ENCODE data around the gene GFM1. TPM values are rescaled to one million over a fixed set of nuclear protein-coding genes. Genes with fewer than 3 reads are reported as not detected.

The GFM1 gene
- total and polyA plus RNA-seq, 2 donors (not counting 3 experiments of a cell fraction or from before 2014, with no cell fraction given) = 14.9 to 68.6 TPM

GRCh38 chr3:158696618-158697017 lies 52.3 kb downstream of the GFM1 start:
- no peak for FAIRE-seq
- peak; percentile 33 for DNase-seq (ENCODE audit: low read depth, low spot score)
- Histone ChIP-seq H4K20me1 (replicated peaks; ENCODE audit: control insufficient read depth, extremely low read depth, insufficient read depth, low read length) (no peaks in the 10 kb centered on the region), H3K9me3 (replicated peaks; ENCODE audit: control insufficient read depth, insufficient read depth, low read length) (no peaks in the 10 kb centered on the region), H3K9me1 (replicated peaks; ENCODE audit: control insufficient read depth, extremely low read depth, insufficient read depth, low read length) (no peaks in the 10 kb centered on the region), H3K9ac (replicated peaks; ENCODE audit: extremely low read depth, insufficient read depth, low read length) (no peak overlapping the region), H3K4me2 (ENCODE audit: insufficient read depth, low read length) (no peak overlapping the region), H3K79me2 (ENCODE audit: control insufficient read depth, insufficient read depth, low read length) (peaks cover 3% of the 10 kb centered on the region), H3K4me1 (ENCODE audit: control insufficient read depth, extremely low read depth, insufficient read depth, low read length) (peaks cover 33% of the 10 kb centered on the region), H3K27ac (ENCODE audit: insufficient read depth, low read depth, low read length) (no peak overlapping the region), H3K4me3 (replicated peaks in 1 of 3; ENCODE audit: insufficient read depth in 1 of 3, low read depth in 1 of 3, low read length in 3 of 3) (no peak overlapping the region), H2AFZ (ENCODE audit: low read depth, low read length) (no peak overlapping the region), H3K36me3 (ENCODE audit: control insufficient read depth in 2 of 2, extremely low read depth in 1 of 2, insufficient read depth in 2 of 2, low read length in 2 of 2) (no peaks in the 10 kb centered on the region), H3K27me3 (ENCODE audit: control insufficient read depth in 2 of 2, insufficient read depth in 2 of 2, low read length in 2 of 2) (no peaks in the 10 kb centered on the region)
- ChIA-PET POLR2A (no interaction called here), CTCF (interaction anchor here (0.7 to 4.0 kb wide), 5 partner anchors 9 to 93 kb away, joined by 3 to 27 read pairs (median 3); partner anchors contain the start of gene LXN)
- no TSS peak for BruUV-seq (replicated peaks)
- no peak for TF ChIP-seq CTCF (IDR thresholded peaks at IDR 0.05; ENCODE audit: extremely low read depth in 1 of 2, insufficient read depth in 1 of 2, low read depth in 1 of 2, low read length in 2 of 2)
- intact Hi-C loops (cut with micrococcal nuclease) = no loop called here
- dilution Hi-C loops (cut with MboI; ENCODE audit: extremely low pct_ligation_motif_present, low sequenced_read_pairs) = no loop called here

GRCh38 chr3:158700559-158700958 lies 56.2 kb downstream of the GFM1 start:
- FAIRE-seq (peak; percentile 75), DNase-seq (ENCODE audit: low read depth, low spot score) (peak; percentile 91)
- no peak for TF ChIP-seq POLR2A (IDR thresholded peaks at IDR 0.05; ENCODE audit: low read depth, low read length)
- peak; percentile 21 for TF ChIP-seq FOS (IDR thresholded peaks at IDR 0.05; ENCODE audit: borderline replicate concordance, insufficient read depth, low read length)
- no peak for TF ChIP-seq MYC (IDR thresholded peaks at IDR 0.05; ENCODE audit: low read depth, low read length)
- no peak for TF ChIP-seq EZH2 (IDR thresholded peaks at IDR 0.05; ENCODE audit: borderline replicate concordance, low read depth, low read length, severe bottlenecking)
- TF ChIP-seq JUN (IDR thresholded peaks at IDR 0.05; ENCODE audit: borderline replicate concordance, insufficient read depth, insufficient read length, low read depth) = no peak
- TF ChIP-seq CTCF (IDR thresholded peaks at IDR 0.05; ENCODE audit: extremely low read depth in 1 of 2, insufficient read depth in 1 of 2, low read depth in 1 of 2, low read length in 2 of 2) = no peak
- TF ChIP-seq GATA2 (IDR thresholded peaks at IDR 0.05; ENCODE audit: insufficient read depth, insufficient read length, low read depth, low read length) = peak; percentile 82
- peak; percentile 47 for TF ChIP-seq POLR2AphosphoS5 (IDR thresholded peaks at IDR 0.05; ENCODE audit: insufficient read depth, low read depth, low read length)
- Histone ChIP-seq H3K27ac (ENCODE audit: insufficient read depth, low read depth, low read length) (peak overlapping the region; percentile 83), H3K9me3 (replicated peaks; ENCODE audit: control insufficient read depth, insufficient read depth, low read length) (no peaks in the 10 kb centered on the region), H4K20me1 (replicated peaks; ENCODE audit: control insufficient read depth, extremely low read depth, insufficient read depth, low read length) (no peaks in the 10 kb centered on the region), H3K4me2 (ENCODE audit: insufficient read depth, low read length) (peak overlapping the region; percentile 74), H3K79me2 (ENCODE audit: control insufficient read depth, insufficient read depth, low read length) (peaks cover 3% of the 10 kb centered on the region), H3K9me1 (replicated peaks; ENCODE audit: control insufficient read depth, extremely low read depth, insufficient read depth, low read length) (no peaks in the 10 kb centered on the region), H3K9ac (replicated peaks; ENCODE audit: extremely low read depth, insufficient read depth, low read length) (no peak overlapping the region), H3K4me3 (replicated peaks in 1 of 3; ENCODE audit: insufficient read depth in 1 of 3, low read depth in 1 of 3, low read length in 3 of 3) (no peak overlapping the region), H3K4me1 (ENCODE audit: control insufficient read depth, extremely low read depth, insufficient read depth, low read length) (peaks cover 57% of the 10 kb centered on the region), H3K27me3 (ENCODE audit: control insufficient read depth in 2 of 2, insufficient read depth in 2 of 2, low read length in 2 of 2) (no peaks in the 10 kb centered on the region), H2AFZ (ENCODE audit: low read depth, low read length) (no peak overlapping the region), H3K36me3 (ENCODE audit: control insufficient read depth in 2 of 2, extremely low read depth in 1 of 2, insufficient read depth in 2 of 2, low read length in 2 of 2) (no peaks in the 10 kb centered on the region)
- BruUV-seq (replicated peaks) = no TSS peak
- intact Hi-C loops (cut with micrococcal nuclease) = loop anchor here (1.0 to 5.0 kb wide), 2 partner anchors 28 to 38 kb away; partner anchors contain the start of gene LXN
- dilution Hi-C loops (cut with MboI; ENCODE audit: extremely low pct_ligation_motif_present, low sequenced_read_pairs) = no loop called here
- ChIA-PET POLR2A (interaction anchor here (1.3 to 1.4 kb wide), 2 partner anchors 18 to 27 kb away, joined by 3 to 4 read pairs; no protein-coding TSS in a partner anchor), CTCF (interaction anchor here (1.1 to 4.2 kb wide), 8 partner anchors 12 to 67 kb away, joined by 3 to 36 read pairs (median 6); partner anchors contain the start of gene LXN)

All from endothelial cell of umbilical vein (primary cell).